Ovary (tissue), 3 donors: ENCODE data around the gene NHS.

Source experiments
- POLR2A ChIP-seq: fragments of 450-650 bp; IDR thresholded peaks from one replicate; pipeline ENCODE4 v1.6.1; 2017; ENCODE audit warnings: antibody characterized with exemption, mild to moderate bottlenecking, moderate library complexity
- TF ChIP-seq, protein P1 (sequence below), 3 donors: fragments of 450-650 bp in 2 of 3; fragments of 200-600 bp in 1 of 3; IDR thresholded peaks; one replicate each; pipeline versions ENCODE4 v1.5.1 to v1.8.0; 2016 to 2022; ENCODE audit warnings: antibody characterized with exemption in 3 of 3, mild to moderate bottlenecking in 1 of 3
- donor health status: DM: no; HTN: no; CAD: no.

DNA sequence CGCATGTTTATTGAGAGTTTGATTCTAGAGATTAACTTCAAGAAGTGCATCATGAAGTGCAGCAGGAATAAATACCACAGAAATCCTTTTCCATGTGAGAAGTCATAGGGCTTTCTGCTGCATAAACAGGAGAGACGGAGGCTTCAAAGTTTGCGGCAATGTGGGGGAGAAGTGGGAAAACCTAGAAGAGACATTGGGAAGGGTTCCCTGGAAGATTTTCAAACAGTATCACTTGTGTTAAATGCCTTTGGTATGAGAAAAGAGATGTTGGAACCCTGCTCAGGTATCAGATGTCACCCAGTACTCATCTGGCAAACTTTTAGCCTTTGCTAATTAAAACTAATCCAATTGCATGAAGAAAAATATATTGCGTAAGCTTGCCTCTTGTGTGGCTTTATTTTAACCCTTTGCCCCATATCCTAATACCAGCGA lies 15.4 kb downstream of the NHS start:
- TF ChIP-seq, protein P1, sequence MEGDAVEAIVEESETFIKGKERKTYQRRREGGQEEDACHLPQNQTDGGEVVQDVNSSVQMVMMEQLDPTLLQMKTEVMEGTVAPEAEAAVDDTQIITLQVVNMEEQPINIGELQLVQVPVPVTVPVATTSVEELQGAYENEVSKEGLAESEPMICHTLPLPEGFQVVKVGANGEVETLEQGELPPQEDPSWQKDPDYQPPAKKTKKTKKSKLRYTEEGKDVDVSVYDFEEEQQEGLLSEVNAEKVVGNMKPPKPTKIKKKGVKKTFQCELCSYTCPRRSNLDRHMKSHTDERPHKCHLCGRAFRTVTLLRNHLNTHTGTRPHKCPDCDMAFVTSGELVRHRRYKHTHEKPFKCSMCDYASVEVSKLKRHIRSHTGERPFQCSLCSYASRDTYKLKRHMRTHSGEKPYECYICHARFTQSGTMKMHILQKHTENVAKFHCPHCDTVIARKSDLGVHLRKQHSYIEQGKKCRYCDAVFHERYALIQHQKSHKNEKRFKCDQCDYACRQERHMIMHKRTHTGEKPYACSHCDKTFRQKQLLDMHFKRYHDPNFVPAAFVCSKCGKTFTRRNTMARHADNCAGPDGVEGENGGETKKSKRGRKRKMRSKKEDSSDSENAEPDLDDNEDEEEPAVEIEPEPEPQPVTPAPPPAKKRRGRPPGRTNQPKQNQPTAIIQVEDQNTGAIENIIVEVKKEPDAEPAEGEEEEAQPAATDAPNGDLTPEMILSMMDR (IDR thresholded peaks at IDR 0.05): no peak
- TF ChIP-seq POLR2A: no peak
